DND-41 (cell line): ENCODE results near the gene RASSF7.
"Not testable (repeated sequence)": the region's sequence is repeated elsewhere in the genome, so short reads cannot be mapped to it uniquely, and the experiment has no call there.

Source experiments
- ATAC-seq: fragments of 200-7000 bp; cut with Tn5 transposase; 3 replicates; pipeline ENCODE4 v1.9.1; 2021; ENCODE audit warnings: low read depth; ENCODE audit not compliant: insufficient read depth
- DNase-seq: peaks from one replicate; pipeline ENCODE4 v3.0.0-alpha.2; 2020
- H2AFZ ChIP-seq: 2 replicates; pipeline ENCODE4 v1.6.0; 2012; ENCODE audit warnings: low read depth, low read length
- H3K27ac ChIP-seq: 2 replicates; pipeline ENCODE4 v1.5.1; 2012; ENCODE audit warnings: low read length, inconsistent platforms
- H3K27me3 ChIP-seq: fragments of 200-600 bp; sonication (generic); 2 replicates; pipeline ENCODE4 v1.6.0; 2012; ENCODE audit warnings: low read length, mild to moderate bottlenecking, inconsistent platforms; ENCODE audit not compliant: insufficient read depth, poor library complexity
- H3K36me3 ChIP-seq: 2 replicates; pipeline ENCODE4 v1.5.1; 2012; ENCODE audit warnings: low read length, inconsistent platforms; ENCODE audit not compliant: insufficient read depth
- H3K4me1 ChIP-seq: 2 replicates; pipeline ENCODE4 v1.5.1; 2012; ENCODE audit warnings: mild to moderate bottlenecking, low read length; ENCODE audit not compliant: insufficient read depth
- H3K4me2 ChIP-seq: 2 replicates; pipeline ENCODE4 v1.6.0; 2012; ENCODE audit warnings: mild to moderate bottlenecking, moderate library complexity, low read length, inconsistent platforms; ENCODE audit not compliant: insufficient read depth
- H3K4me3 ChIP-seq, 2 experiments: fragments of 200-600 bp in 1 of 2; shearing (Covaris generic) in 1 of 2; 2 replicates each; pipeline ENCODE4 v1.5.1; 2012 to 2016; ENCODE audit warnings: inconsistent platforms in 2 of 2, low read length in 2 of 2, mild to moderate bottlenecking in 2 of 2, low read depth in 1 of 2, moderate library complexity in 1 of 2
- H3K79me2 ChIP-seq: 2 replicates; pipeline ENCODE4 v1.6.0; 2012; ENCODE audit warnings: low read length, inconsistent platforms; ENCODE audit not compliant: insufficient read depth
- H3K9ac ChIP-seq: 2 replicates; pipeline ENCODE4 v1.6.0; 2012; ENCODE audit warnings: low read depth, mild to moderate bottlenecking, inconsistent platforms, low read length, moderate library complexity
- H3K9me3 ChIP-seq: 2 replicates; pipeline ENCODE4 v1.5.1; 2012; ENCODE audit warnings: low read length, moderate library complexity, mild to moderate bottlenecking, inconsistent platforms; ENCODE audit not compliant: insufficient read depth, severe bottlenecking
- H4K20me1 ChIP-seq: 2 replicates; pipeline ENCODE4 v1.6.0; 2012; ENCODE audit warnings: low read length; ENCODE audit not compliant: insufficient read depth
- EZH2 ChIP-seq: IDR thresholded peaks from 3 replicates; pipeline ENCODE4 v1.6.1; 2012; ENCODE audit warnings: borderline replicate concordance, low read depth, mild to moderate bottlenecking, moderate library complexity, low read length, inconsistent platforms; ENCODE audit not compliant: severe bottlenecking
- TF ChIP-seq, protein P1 (sequence below): IDR thresholded peaks from 2 replicates; pipeline ENCODE4 v1.5.1; 2012; ENCODE audit warnings: borderline replicate concordance, low read length, moderate library complexity, mild to moderate bottlenecking; ENCODE audit not compliant: poor library complexity, severe bottlenecking; ENCODE audit errors: extremely low read depth

Gene RASSF7

DNA sequence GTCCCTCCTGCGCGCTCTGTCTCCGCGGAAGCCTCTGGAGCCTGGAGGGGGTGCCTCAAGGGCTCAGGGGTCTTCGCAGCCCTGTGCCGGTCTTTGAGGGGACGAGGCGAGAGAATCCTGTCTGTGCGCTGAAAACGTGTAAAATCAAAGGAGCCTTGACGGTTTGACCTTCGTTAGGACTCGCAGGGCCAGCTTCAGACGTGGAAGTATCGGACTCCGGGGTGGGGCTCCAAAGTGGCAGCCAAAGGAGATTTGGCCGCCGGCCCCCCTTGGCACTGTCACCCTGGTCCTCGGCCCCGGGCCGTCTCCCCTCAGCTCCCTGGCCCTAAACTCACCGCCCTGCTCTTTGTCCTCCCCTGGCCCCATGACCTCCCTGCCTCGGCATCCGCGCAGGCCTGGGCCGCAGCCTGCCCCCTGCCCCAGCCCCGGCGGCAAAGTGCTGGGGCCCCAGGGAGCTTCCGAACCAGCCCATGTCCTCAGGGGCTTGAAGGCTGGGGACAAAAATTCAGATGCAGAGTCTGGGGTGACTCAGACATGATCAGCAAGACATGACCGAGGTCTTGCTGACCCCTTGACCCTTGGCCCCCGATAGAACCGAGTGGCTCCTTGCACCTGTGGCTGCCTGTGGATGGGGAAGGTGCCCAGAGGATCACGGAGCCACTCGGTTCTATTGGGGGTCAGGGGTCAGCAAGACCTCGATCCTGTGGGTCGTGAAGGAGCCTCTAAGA, 8.6 kb downstream of the RASSF7 start:
- Histone ChIP-seq H3K4me2 (peak overlapping the region; percentile 88), H3K4me3 (peak overlapping the region; percentile 59 to 76), H3K36me3 (peaks cover 25% of the 10 kb centered on the region; the same call in 1 of the 2 replicates), H3K9ac (peak overlapping the region; percentile 96), H4K20me1 (peaks cover 14% of the 10 kb centered on the region), H3K9me3 (no peaks in the 10 kb centered on the region), H3K79me2 (peaks cover 13% of the 10 kb centered on the region; the same call in 1 of the 2 replicates), H2AFZ (peak overlapping the region; percentile 70; the same call in 1 of the 2 replicates), H3K27me3 (no peaks in the 10 kb centered on the region), H3K4me1 (peaks cover 34% of the 10 kb centered on the region), H3K27ac (peak overlapping the region; percentile 64)
- ATAC-seq (no peak), DNase-seq (no peak)
- no peak for TF ChIP-seq EZH2
- TF ChIP-seq, protein P1, sequence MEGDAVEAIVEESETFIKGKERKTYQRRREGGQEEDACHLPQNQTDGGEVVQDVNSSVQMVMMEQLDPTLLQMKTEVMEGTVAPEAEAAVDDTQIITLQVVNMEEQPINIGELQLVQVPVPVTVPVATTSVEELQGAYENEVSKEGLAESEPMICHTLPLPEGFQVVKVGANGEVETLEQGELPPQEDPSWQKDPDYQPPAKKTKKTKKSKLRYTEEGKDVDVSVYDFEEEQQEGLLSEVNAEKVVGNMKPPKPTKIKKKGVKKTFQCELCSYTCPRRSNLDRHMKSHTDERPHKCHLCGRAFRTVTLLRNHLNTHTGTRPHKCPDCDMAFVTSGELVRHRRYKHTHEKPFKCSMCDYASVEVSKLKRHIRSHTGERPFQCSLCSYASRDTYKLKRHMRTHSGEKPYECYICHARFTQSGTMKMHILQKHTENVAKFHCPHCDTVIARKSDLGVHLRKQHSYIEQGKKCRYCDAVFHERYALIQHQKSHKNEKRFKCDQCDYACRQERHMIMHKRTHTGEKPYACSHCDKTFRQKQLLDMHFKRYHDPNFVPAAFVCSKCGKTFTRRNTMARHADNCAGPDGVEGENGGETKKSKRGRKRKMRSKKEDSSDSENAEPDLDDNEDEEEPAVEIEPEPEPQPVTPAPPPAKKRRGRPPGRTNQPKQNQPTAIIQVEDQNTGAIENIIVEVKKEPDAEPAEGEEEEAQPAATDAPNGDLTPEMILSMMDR = no peak

DNA sequence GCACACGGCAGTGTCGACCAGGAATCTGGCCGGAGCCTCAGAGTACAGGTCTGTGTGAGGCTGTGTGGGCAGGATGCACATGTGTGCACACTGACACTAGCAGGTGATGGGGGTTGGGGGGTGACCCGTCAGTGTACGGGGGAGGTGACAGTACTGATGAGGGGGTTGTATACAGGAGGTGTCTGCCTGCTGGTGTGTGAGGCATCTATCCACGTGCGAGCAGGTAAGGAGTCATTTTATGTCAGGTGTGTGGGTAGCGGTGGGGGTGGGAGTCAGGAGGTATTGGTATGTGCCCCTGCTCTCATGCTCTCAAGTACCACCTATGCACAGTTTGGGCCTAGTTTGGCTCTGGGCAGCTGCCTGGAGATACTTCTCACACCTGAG, 11.0 kb downstream of the RASSF7 start:
- H2AFZ ChIP-seq = no peak overlapping the region
- H3K9me3 ChIP-seq = no peaks in the 10 kb centered on the region
- H3K27ac ChIP-seq = no peak overlapping the region
- H3K9ac ChIP-seq = no peak overlapping the region
- peaks cover 7% of the 10 kb centered on the region for H4K20me1 ChIP-seq
- H3K4me2 ChIP-seq = no peak overlapping the region
- peaks cover 14% of the 10 kb centered on the region for H3K79me2 ChIP-seq
- ATAC-seq (no peak), DNase-seq (no peak)
- TF ChIP-seq, protein P1 = no peak
- H3K36me3 ChIP-seq = peaks cover 16% of the 10 kb centered on the region; the same call in 1 of the 2 replicates
- no peaks in the 10 kb centered on the region for H3K27me3 ChIP-seq
- H3K4me3 ChIP-seq = no peak overlapping the region
- peaks cover 35% of the 10 kb centered on the region for H3K4me1 ChIP-seq

DNA sequence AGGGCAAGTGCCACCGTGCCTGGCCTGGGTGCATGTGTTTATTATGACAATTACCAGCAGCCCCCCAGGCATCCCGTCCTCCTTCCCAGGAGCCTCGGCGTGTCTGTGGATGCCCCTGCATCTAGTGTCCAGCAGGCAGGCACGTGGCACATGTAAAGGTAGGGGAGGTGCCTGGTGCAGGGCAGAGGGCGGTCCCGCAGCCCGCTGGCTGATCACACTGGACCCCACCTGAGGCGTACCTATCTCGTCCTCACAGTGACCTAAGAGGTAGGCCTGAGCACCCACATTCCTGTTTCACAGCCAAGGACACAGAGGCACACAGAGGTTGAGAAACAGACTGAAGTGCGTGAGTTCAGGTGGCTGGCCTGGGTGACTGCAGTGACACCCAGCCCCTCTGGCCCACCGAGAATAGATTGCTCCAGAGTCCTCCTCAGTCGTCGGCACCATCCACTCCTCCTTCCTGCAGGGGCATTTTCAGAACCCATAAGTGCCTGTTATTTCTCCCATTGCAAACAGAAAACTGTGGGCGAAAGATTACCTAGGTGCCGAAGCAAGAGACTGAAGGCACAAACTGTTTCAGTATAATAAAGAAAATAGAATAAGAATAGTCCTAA, 12.5 kb downstream of the RASSF7 start:
- Histone ChIP-seq H3K27me3 (no peaks in the 10 kb centered on the region), H2AFZ (no peak overlapping the region), H4K20me1 (peaks cover 15% of the 10 kb centered on the region), H3K4me2 (no peak overlapping the region), H3K79me2 (peaks cover 18% of the 10 kb centered on the region), H3K9me3 (no peaks in the 10 kb centered on the region), H3K9ac (no peak overlapping the region), H3K27ac (no peak overlapping the region), H3K4me1 (peaks cover 33% of the 10 kb centered on the region), H3K36me3 (peaks cover 18% of the 10 kb centered on the region), H3K4me3 (no peak overlapping the region)
- DNase-seq (no peak), ATAC-seq (no peak)
- TF ChIP-seq, protein P1 = no peak
- no peak for TF ChIP-seq EZH2

DNA sequence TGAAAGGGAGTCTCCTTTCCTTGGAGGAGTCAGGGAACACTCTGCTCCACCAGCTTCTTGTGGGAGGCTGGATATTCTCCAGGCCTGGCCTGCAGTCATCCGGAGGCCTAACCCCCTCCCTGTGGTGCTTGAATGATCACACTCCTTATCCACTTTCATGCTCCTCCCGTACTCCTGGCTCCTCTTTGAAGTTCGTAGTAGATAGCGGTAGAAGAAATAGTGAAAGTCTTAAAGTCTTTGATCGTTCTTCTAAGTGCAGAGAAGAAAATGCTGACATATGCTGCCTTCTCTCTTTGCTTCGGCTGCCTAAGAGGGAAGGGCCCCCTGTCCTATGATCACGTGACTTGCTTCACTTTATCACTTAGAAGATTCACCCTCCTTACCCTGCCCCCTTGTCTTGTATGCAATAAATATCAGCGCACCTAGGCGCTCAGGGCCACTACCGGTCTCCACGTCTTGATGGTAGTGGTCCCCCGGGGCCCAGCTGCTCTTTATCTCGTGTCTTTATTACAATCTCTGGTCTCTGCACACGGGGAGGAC, 13.3 kb downstream of the RASSF7 start:
- not testable (repeated sequence) for H2AFZ ChIP-seq, H3K4me3 ChIP-seq, H3K27me3 ChIP-seq, H3K4me2 ChIP-seq, DNase-seq, H3K27ac ChIP-seq, ATAC-seq, H3K9ac ChIP-seq, H3K9me3 ChIP-seq
- peaks cover 23% of the 10 kb centered on the region for H4K20me1 ChIP-seq
- H3K79me2 ChIP-seq = peaks cover 26% of the 10 kb centered on the region
- H3K4me1 ChIP-seq = peaks cover 38% of the 10 kb centered on the region
- peaks cover 21% of the 10 kb centered on the region for H3K36me3 ChIP-seq
